GM12878 (cell line): ENCODE data around the gene USP9X. TPM values are rescaled to one million over a fixed set of nuclear protein-coding genes. Genes with fewer than 3 reads are reported as not detected.

ENCODE experiments used
- ATF2 ChIP-seq: IDR thresholded peaks from 2 replicates; pipeline ENCODE4 v1.6.1; 2012; ENCODE audit warnings: low read length, inconsistent platforms
- BACH1 ChIP-seq: fragments of 450-650 bp; IDR thresholded peaks from 2 replicates; pipeline ENCODE4 v1.6.1; 2017; ENCODE audit warnings: mild to moderate bottlenecking, borderline replicate concordance
- BCL11A ChIP-seq: IDR thresholded peaks from 2 replicates; pipeline ENCODE4 v1.6.1; 2011; ENCODE audit warnings: low read depth, low read length
- BHLHE40 ChIP-seq, 2 experiments: fragments of 450-650 bp in 1 of 2; IDR thresholded peaks; 2 replicates each; pipeline ENCODE4 v1.6.1; 2011 to 2017; ENCODE audit warnings: low read depth in 2 of 2, borderline replicate concordance in 1 of 2, improper control_type of control experiment in 1 of 2, low read length in 1 of 2, mild to moderate bottlenecking in 1 of 2
- DPF2 ChIP-seq: fragments of 450-650 bp; IDR thresholded peaks from 2 replicates; pipeline ENCODE4 v1.6.1; 2017; ENCODE audit warnings: mild to moderate bottlenecking
- ESRRA ChIP-seq: IDR thresholded peaks from 2 replicates; pipeline ENCODE4 v1.6.1; 2012; ENCODE audit warnings: mild to moderate bottlenecking, low read length, improper control_type of control experiment
- IKZF2 ChIP-seq, 2 experiments: fragments of 450-650 bp; IDR thresholded peaks; 2 replicates each; pipeline ENCODE4 v1.6.1; 2017; ENCODE audit warnings: mild to moderate bottlenecking in 2 of 2, moderate library complexity in 2 of 2
- KAT2A ChIP-seq: conservative IDR thresholded peaks from 2 replicates; pipeline ENCODE4 v1.6.1; 2011; ENCODE audit warnings: low read depth, low read length; ENCODE audit not compliant: control insufficient read depth
- MEF2B ChIP-seq: fragments of 450-650 bp; IDR thresholded peaks from 2 replicates; pipeline ENCODE4 v1.6.1; 2018; ENCODE audit warnings: mild to moderate bottlenecking, moderate library complexity; ENCODE audit not compliant: partially characterized antibody, poor library complexity, severe bottlenecking
- NBN ChIP-seq: fragments of 450-650 bp; IDR thresholded peaks from 2 replicates; pipeline ENCODE4 v1.6.1; 2016
- NRF1 ChIP-seq: conservative IDR thresholded peaks from 2 replicates; pipeline ENCODE4 v1.6.1; 2011; ENCODE audit warnings: mild to moderate bottlenecking, low read depth, low read length, improper control_type of control experiment
- POLR2AphosphoS2 ChIP-seq: IDR thresholded peaks from 2 replicates; pipeline ENCODE4 v1.6.1; 2011; ENCODE audit warnings: low read depth, mild to moderate bottlenecking, low read length, improper control_type of control experiment, moderate library complexity
- POU2F2 ChIP-seq: IDR thresholded peaks from 3 replicates; pipeline ENCODE4 v1.6.1; 2011; ENCODE audit warnings: low read depth, mild to moderate bottlenecking, low read length, borderline replicate concordance
- RBBP5 ChIP-seq: fragments of 200-600 bp; sonication (generic); conservative IDR thresholded peaks from 2 replicates; pipeline ENCODE4 v1.6.1; 2016
- SMC3 ChIP-seq: IDR thresholded peaks from 2 replicates; pipeline ENCODE4 v1.6.1; 2011; ENCODE audit warnings: low read length, improper control_type of control experiment, borderline replicate concordance
- SRF ChIP-seq, 2 experiments: IDR thresholded peaks; 2 replicates each; pipeline ENCODE4 v1.6.1; 2011; ENCODE audit warnings: low read depth in 2 of 2, low read length in 2 of 2, mild to moderate bottlenecking in 1 of 2, moderate library complexity in 1 of 2
- ZNF217 ChIP-seq: fragments of 450-650 bp; IDR thresholded peaks from 2 replicates; pipeline ENCODE4 v1.6.1; 2017; ENCODE audit warnings: antibody characterized with exemption, mild to moderate bottlenecking
- polyA plus RNA-seq, 11 experiments: library from polyadenylated mRNA; depleted of rRNA in 4 of 11; unstranded in 6 of 11; stranded (reverse) in 5 of 11; fragments of >200 nt; fragmentation: Nextera tagmentation in 4 of 11; fragmentation: Illumina TruSeq in 1 of 11; extraction: Ambion mirVana in 4 of 11; extraction: Trizol in 1 of 11; gene quantifications; 1 replicate in 1 of 11; 2 replicates in 10 of 11; pipeline versions ENCODE4 v1.2.1 to v1.2.3, GENCODE V29; 2011 to 2016; ENCODE audit warnings: inconsistent platforms in 2 of 11, missing spikeins in 2 of 11, low read depth in 1 of 11
- total RNA-seq, 4 experiments: library from RNA; depleted of rRNA in 3 of 4; stranded (reverse); fragments of >200 nt in 3 of 4; fragmentation: Illumina TruSeq in 1 of 4; extraction: Trizol in 1 of 4; gene quantifications; 2 replicates each; pipeline versions ENCODE4 v1.2.1 to v1.2.3, GENCODE V29; 2013 to 2021
- TF ChIP-seq, protein P1 (sequence below): fragments of 150-350 bp; IDR thresholded peaks from 2 replicates; pipeline ENCODE4 v1.6.1; 2016; ENCODE audit warnings: low read depth, low read length
- TF ChIP-seq, protein P2 (sequence below): fragments of 450-650 bp; IDR thresholded peaks from 2 replicates; pipeline ENCODE4 v1.6.1; 2016; ENCODE audit warnings: mild to moderate bottlenecking
- TF ChIP-seq, protein P3 (sequence below): fragments of 450-650 bp; IDR thresholded peaks from 2 replicates; pipeline ENCODE4 v1.6.1; 2016; ENCODE audit warnings: mild to moderate bottlenecking

The USP9X gene
- total and polyA plus RNA-seq, 10 of the 15 experiments (the other 5 are each of a cell fraction or from before 2014, with no cell fraction given): 9.3 to 61.6 (median 31.7) TPM

GRCh38 chrX:41178201-41178600, 93.0 kb downstream of the USP9X start (continued):
- TF ChIP-seq, protein P1, sequence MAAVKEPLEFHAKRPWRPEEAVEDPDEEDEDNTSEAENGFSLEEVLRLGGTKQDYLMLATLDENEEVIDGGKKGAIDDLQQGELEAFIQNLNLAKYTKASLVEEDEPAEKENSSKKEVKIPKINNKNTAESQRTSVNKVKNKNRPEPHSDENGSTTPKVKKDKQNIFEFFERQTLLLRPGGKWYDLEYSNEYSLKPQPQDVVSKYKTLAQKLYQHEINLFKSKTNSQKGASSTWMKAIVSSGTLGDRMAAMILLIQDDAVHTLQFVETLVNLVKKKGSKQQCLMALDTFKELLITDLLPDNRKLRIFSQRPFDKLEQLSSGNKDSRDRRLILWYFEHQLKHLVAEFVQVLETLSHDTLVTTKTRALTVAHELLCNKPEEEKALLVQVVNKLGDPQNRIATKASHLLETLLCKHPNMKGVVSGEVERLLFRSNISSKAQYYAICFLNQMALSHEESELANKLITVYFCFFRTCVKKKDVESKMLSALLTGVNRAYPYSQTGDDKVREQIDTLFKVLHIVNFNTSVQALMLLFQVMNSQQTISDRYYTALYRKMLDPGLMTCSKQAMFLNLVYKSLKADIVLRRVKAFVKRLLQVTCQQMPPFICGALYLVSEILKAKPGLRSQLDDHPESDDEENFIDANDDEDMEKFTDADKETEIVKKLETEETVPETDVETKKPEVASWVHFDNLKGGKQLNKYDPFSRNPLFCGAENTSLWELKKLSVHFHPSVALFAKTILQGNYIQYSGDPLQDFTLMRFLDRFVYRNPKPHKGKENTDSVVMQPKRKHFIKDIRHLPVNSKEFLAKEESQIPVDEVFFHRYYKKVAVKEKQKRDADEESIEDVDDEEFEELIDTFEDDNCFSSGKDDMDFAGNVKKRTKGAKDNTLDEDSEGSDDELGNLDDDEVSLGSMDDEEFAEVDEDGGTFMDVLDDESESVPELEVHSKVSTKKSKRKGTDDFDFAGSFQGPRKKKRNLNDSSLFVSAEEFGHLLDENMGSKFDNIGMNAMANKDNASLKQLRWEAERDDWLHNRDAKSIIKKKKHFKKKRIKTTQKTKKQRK: no peak
- TF ChIP-seq IKZF2 (IDR thresholded peaks at IDR 0.05): peak; percentile 54 to 67; a peak in 3 of 4 replicates
- peak; percentile 86; the same call in 1 of the 3 replicates for TF ChIP-seq POU2F2
- TF ChIP-seq, protein P2, sequence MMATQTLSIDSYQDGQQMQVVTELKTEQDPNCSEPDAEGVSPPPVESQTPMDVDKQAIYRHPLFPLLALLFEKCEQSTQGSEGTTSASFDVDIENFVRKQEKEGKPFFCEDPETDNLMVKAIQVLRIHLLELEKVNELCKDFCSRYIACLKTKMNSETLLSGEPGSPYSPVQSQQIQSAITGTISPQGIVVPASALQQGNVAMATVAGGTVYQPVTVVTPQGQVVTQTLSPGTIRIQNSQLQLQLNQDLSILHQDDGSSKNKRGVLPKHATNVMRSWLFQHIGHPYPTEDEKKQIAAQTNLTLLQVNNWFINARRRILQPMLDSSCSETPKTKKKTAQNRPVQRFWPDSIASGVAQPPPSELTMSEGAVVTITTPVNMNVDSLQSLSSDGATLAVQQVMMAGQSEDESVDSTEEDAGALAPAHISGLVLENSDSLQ: no peak
- peak; percentile 40 for TF ChIP-seq MEF2B
- no peak for TF ChIP-seq RBBP5
- TF ChIP-seq BCL11A: 0 out of 2 replicates have a peak, but pooled peaks have one; percentile 20
- TF ChIP-seq BHLHE40 (IDR thresholded peaks at IDR 0.05; ENCODE audit: borderline replicate concordance in 1 of 2, low read depth in 2 of 2, low read length in 1 of 2): peak in 1 of 2 experiments; percentile 81; a peak in 2 of 4 replicates
- 0 out of 2 replicates have a peak, but pooled peaks have one; percentile 58 for TF ChIP-seq NBN
- no peak for TF ChIP-seq ESRRA
- peak; percentile 55; the same call in 1 of the 2 replicates for TF ChIP-seq BACH1
- 0 out of 2 replicates have a peak, but pooled peaks have one; percentile 22 for TF ChIP-seq ATF2
- TF ChIP-seq KAT2A: no peak
- no peak for TF ChIP-seq SRF (IDR thresholded peaks at IDR 0.05; ENCODE audit: low read depth in 2 of 2, low read length in 2 of 2)
- no peak for TF ChIP-seq POLR2AphosphoS2
- TF ChIP-seq ZNF217: peak; percentile 87
- no peak for TF ChIP-seq SMC3
- TF ChIP-seq NRF1: no peak
- peak; percentile 47; the same call in 1 of the 2 replicates for TF ChIP-seq DPF2
- TF ChIP-seq, protein P3, sequence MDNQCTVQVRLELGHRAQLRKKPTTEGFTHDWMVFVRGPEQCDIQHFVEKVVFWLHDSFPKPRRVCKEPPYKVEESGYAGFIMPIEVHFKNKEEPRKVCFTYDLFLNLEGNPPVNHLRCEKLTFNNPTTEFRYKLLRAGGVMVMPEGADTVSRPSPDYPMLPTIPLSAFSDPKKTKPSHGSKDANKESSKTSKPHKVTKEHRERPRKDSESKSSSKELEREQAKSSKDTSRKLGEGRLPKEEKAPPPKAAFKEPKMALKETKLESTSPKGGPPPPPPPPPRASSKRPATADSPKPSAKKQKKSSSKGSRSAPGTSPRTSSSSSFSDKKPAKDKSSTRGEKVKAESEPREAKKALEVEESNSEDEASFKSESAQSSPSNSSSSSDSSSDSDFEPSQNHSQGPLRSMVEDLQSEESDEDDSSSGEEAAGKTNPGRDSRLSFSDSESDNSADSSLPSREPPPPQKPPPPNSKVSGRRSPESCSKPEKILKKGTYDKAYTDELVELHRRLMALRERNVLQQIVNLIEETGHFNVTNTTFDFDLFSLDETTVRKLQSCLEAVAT: peak; percentile 90
